GM18505 (cell line): ENCODE measurements around the gene KCNF1.

Experiments
- ATAC-seq: cut with Tn5 transposase; IDR thresholded peaks from one replicate; pipeline ENCODE4 v1.9.1; 2021; ENCODE audit not compliant: unreplicated experiment
- POLR2A ChIP-seq: IDR thresholded peaks from 4 replicates; pipeline ENCODE4 v1.6.1; 2011; ENCODE audit warnings: borderline replicate concordance; ENCODE audit not compliant: insufficient read depth, insufficient read length; ENCODE audit errors: extremely low read depth

Gene KCNF1

GRCh38 chr2:10960606-10961489, 49.1 kb downstream of the KCNF1 start:
- TF ChIP-seq POLR2A = no peak
- ATAC-seq = no peak

DNA sequence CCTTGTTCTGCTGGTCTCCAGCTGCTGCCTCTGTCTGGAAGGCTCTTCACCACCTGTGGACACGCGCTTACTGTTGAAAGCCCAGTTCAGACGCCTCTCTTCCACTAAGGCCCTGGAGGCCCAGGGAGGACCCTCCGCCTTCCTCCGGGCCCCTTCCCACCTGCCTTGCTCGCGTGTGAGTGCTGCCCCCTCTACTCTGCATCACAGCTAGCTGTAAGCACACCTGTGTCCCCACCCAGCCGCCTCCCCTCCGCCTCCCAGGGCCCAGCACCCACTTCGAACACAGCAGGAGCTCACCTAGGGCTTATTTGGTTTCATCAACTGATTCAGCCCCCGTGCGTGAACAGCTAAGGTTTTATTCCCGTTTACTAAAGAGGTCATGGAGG, 49.7 kb downstream of the KCNF1 start:
- TF ChIP-seq POLR2A = no peak
- no peak for ATAC-seq

GRCh38 chr2:10962004-10962403, 50.3 kb downstream of the KCNF1 start:
- ATAC-seq = no peak
- no peak for TF ChIP-seq POLR2A

DNA sequence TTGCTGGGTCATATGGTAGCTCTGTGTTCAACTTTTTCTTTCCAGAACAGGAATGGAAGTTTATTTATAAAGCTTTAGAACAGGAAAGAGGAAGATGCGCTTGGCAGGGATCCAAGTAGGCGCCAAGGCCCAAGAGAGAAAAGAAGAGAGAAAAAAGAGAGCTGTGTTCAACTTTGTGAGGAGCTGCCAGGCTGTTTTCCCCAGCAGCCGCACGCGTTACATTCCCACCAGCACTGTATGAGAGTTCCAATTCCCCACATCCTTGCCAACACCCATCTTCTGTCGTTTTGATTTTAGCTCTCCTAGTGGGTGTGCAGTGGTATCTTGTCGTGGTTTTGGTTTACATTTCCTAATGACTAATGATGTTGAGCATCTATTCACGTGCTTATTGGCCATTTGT, 51.4 kb downstream of the KCNF1 start:
- no peak for ATAC-seq
- no peak for TF ChIP-seq POLR2A
